A549 (cell line): Measurements from ENCODE around the gene RNF213. TPM values are rescaled to one million over a fixed set of nuclear protein-coding genes. Genes with fewer than 3 reads are reported as not detected.

Experiments used
- ATAC-seq, 2 experiments: fragments of 200-7000 bp in 1 of 2; fragments of >200 bp in 1 of 2; cut with Nextera tagmentation in 1 of 2; cut with Tn5 transposase in 1 of 2; 3 replicates each; pipeline versions ENCODE4 v1.8.0 to v1.9.1; 2018 to 2020; ENCODE audit warnings: mild to moderate bottlenecking in 1 of 2, moderate library complexity in 1 of 2
- CTCF ChIA-PET: fragments of 300-600 bp; sonication (Branson Sonifier 250); formaldehyde crosslinking; extraction: SDS; loops from one replicate; lab custom pipeline; 2021; ENCODE audit warnings: antibody characterized with exemption, inconsistent platforms; lab: Yijun Ruan, JAX
- POLR2A ChIA-PET: fragments of 350-600 bp; formaldehyde crosslinking; extraction: SDS; loops from one replicate; lab custom pipeline; 2021; ENCODE audit warnings: antibody characterized with exemption, inconsistent platforms; lab: Yijun Ruan, JAX
- DNase-seq, 2 experiments: peaks; one replicate each; pipeline versions ENCODE4 v3.0.0 to v3.0.0-alpha.2; 2011 to 2016; ENCODE audit warnings: low read depth in 1 of 2, low spot score in 1 of 2
- FAIRE-seq: peaks from 2 replicates; lab custom pipeline; 2011; peaks lifted over from hg19 to GRCh38; lab: Jason Lieb, UNC
- H3K27ac ChIP-seq, 2 experiments: fragments of >200 bp; sonication (Bioruptor Twin); formaldehyde crosslinking; 3 replicates each; pipeline ENCODE4 v1.5.1; 2016 to 2017
- H3K4me1 ChIP-seq: fragments of >200 bp; sonication (Bioruptor Twin); formaldehyde crosslinking; 3 replicates; pipeline ENCODE4 v1.6.1; 2016
- H3K4me2 ChIP-seq: fragments of >200 bp; sonication (Bioruptor Twin); formaldehyde crosslinking; 3 replicates; pipeline ENCODE4 v1.6.1; 2016
- H3K4me3 ChIP-seq: fragments of >200 bp; sonication (Bioruptor Twin); formaldehyde crosslinking; 3 replicates; pipeline ENCODE4 v1.5.1; 2016
- H3K9me3 ChIP-seq: fragments of >200 bp; sonication (Bioruptor Twin); formaldehyde crosslinking; 3 replicates; pipeline ENCODE4 v1.6.1; 2016
- CHD4 ChIP-seq: fragments of 200-600 bp; sonication (generic); IDR thresholded peaks from 2 replicates; pipeline ENCODE4 v1.6.1; 2016; ENCODE audit warnings: antibody characterized with exemption, mild to moderate bottlenecking, borderline replicate concordance
- FOSL2 ChIP-seq, 2 experiments: fragments of 450-650 bp in 1 of 2; fragments of >200 bp in 1 of 2; sonication (Bioruptor Twin) in 1 of 2; formaldehyde crosslinking; IDR thresholded peaks; 2 replicates each; pipeline versions ENCODE4 v1.5.0 to v1.6.1; 2016 to 2020; ENCODE audit warnings: mild to moderate bottlenecking in 1 of 2, moderate library complexity in 1 of 2
- FOXS1 ChIP-seq: fragments of 250-450 bp; sonication (Bioruptor Pico); IDR thresholded peaks from 2 replicates; pipeline ENCODE4 v1.5.0; 2020; ENCODE audit warnings: mild to moderate bottlenecking, moderate library complexity
- HDAC2 ChIP-seq: fragments of 200-600 bp; sonication (generic); IDR thresholded peaks from 2 replicates; pipeline ENCODE4 v1.6.1; 2016
- HES2 ChIP-seq: fragments of >200 bp; sonication (Bioruptor Twin); formaldehyde crosslinking; IDR thresholded peaks from 2 replicates; pipeline ENCODE4 v1.6.1; 2016
- HEYL ChIP-seq: fragments of 250-450 bp; sonication (Bioruptor Pico); IDR thresholded peaks from 2 replicates; pipeline ENCODE4 v1.8.0; 2021; ENCODE audit warnings: mild to moderate bottlenecking, moderate library complexity
- JUNB ChIP-seq: fragments of >200 bp; sonication (Bioruptor Twin); formaldehyde crosslinking; IDR thresholded peaks from 2 replicates; pipeline ENCODE4 v1.6.1; 2016
- MAFK ChIP-seq: fragments of 450-650 bp; IDR thresholded peaks from 2 replicates; pipeline ENCODE4 v1.6.1; 2014; ENCODE audit not compliant: partially characterized antibody
- MAZ ChIP-seq: fragments of 150-350 bp; IDR thresholded peaks from 2 replicates; pipeline ENCODE4 v1.6.1; 2014; ENCODE audit warnings: antibody characterized with exemption, low read depth, low read length, borderline replicate concordance
- NFE2L2 ChIP-seq: fragments of 150-350 bp; conservative IDR thresholded peaks from 2 replicates; pipeline ENCODE4 v1.6.1; 2014; ENCODE audit warnings: low read length
- NPAS2 ChIP-seq: fragments of 250-450 bp; sonication (Bioruptor Pico); IDR thresholded peaks from 2 replicates; pipeline ENCODE4 v1.8.0; 2022; ENCODE audit warnings: mild to moderate bottlenecking, moderate library complexity, borderline replicate concordance
- PHF8 ChIP-seq: fragments of 200-600 bp; sonication (generic); IDR thresholded peaks from 2 replicates; pipeline ENCODE4 v1.6.1; 2016; ENCODE audit warnings: low read depth, mild to moderate bottlenecking, antibody characterized with exemption, moderate library complexity, borderline replicate concordance
- REST ChIP-seq: fragments of 200-600 bp; sonication (generic); IDR thresholded peaks from 2 replicates; pipeline ENCODE4 v1.6.1; 2016; ENCODE audit warnings: antibody characterized with exemption, mild to moderate bottlenecking, moderate library complexity
- TFCP2L1 ChIP-seq: fragments of 250-450 bp; sonication (Bioruptor Pico); IDR thresholded peaks from 2 replicates; pipeline ENCODE4 v1.5.0; 2021; ENCODE audit warnings: mild to moderate bottlenecking
- TP53 ChIP-seq: fragments of 250-450 bp; sonication (Bioruptor Pico); IDR thresholded peaks from 2 replicates; pipeline ENCODE4 v1.5.0; 2021; ENCODE audit warnings: mild to moderate bottlenecking, moderate library complexity
- WGBS: methylation state at CpG from one replicate; pipeline ENCODE4 v1.1.6; 2017; ENCODE audit errors: missing lambda C conversion rate; 5-methylcytosine and 5-hydroxymethylcytosine counted together
- polyA plus RNA-seq, 4 experiments: library from polyadenylated mRNA; depleted of rRNA in 3 of 4; stranded (reverse); fragments of >200 nt; fragmentation: RNase III in 1 of 4; extraction: RNeasy Plus Mini Kit Qiagen cat#74134 plus additional on column Dnase treatment in 1 of 4; gene quantifications; 2 replicates in 3 of 4; 3 replicates in 1 of 4; pipeline ENCODE4 v1.2.3, GENCODE V29; 2011 to 2017
- TF ChIP-seq, protein P1 (sequence below): fragments of >200 bp; sonication (Bioruptor Twin); formaldehyde crosslinking; IDR thresholded peaks from 3 replicates; pipeline ENCODE4 v1.5.1; 2016

Gene RNF213
- polyA plus RNA-seq, 2 of the 4 experiments (the other 2 are of a cell fraction): 59.1 to 127 TPM

GRCh38 chr17:80318166-80318565 is 57.5 kb downstream of the RNF213 start:
- ATAC-seq (peak in 1 of 2 experiments; percentile 17; a peak in 1 of 6 replicates), DNase-seq (no peak), FAIRE-seq (no peak)
- no peak overlapping the region for H3K27ac ChIP-seq
- no peaks in the 10 kb centered on the region for H3K4me1 ChIP-seq
- TF ChIP-seq FOSL2 (IDR thresholded peaks at IDR 0.05): no peak
- no peak for TF ChIP-seq FOSL2 (CRISPR knock-in tag; IDR thresholded peaks at IDR 0.05)
- ChIA-PET CTCF (interaction anchor here (0.9 to 3.0 kb wide), 4 partner anchors 10 to 216 kb away, joined by 3 to 12 read pairs (median 4); partner anchors contain the start of gene GAA), POLR2A (no interaction called here)
- H3K4me3 ChIP-seq: no peak overlapping the region
- 95% methylated on average over 6 of the region's 6 CpGs for WGBS
- no peaks in the 10 kb centered on the region for H3K9me3 ChIP-seq
- no peak overlapping the region for H3K4me2 ChIP-seq

- POLR2A ChIA-PET: no interaction called here
- 92% methylated on average over 22 of the region's 22 CpGs for WGBS
Measured at GRCh38 chr17:80319262-80319998, 58.8 kb downstream of the RNF213 start.

DNA sequence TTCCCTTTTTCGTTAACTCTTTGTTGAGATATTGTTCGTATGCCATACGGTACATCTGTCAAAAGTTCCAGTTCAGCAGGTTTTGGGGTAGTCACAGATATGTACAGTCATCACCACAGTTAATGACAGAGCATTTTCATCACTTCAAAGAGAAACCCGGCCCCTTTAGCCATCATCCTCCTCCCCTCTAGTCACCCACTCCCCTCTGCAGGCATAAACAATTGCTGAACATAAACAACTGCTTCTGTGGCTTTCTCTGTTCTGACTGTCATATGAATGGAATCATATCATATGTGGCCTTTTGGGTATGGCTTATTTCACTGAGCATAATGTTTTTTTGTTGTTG is 59.3 kb downstream of the RNF213 start:
- ATAC-seq (no peak), DNase-seq (no peak), FAIRE-seq (no peak)
- ChIA-PET POLR2A (no interaction called here), CTCF (interaction anchor here (1.2 to 3.0 kb wide), 2 partner anchors 12 to 27 kb away, joined by 4 to 12 read pairs; no protein-coding TSS in a partner anchor)
- 87% methylated on average over 4 of the region's 4 CpGs for WGBS
- H3K4me3 ChIP-seq: no peak overlapping the region
- no peaks in the 10 kb centered on the region for H3K9me3 ChIP-seq
- H3K4me1 ChIP-seq: no peaks in the 10 kb centered on the region
- peak; percentile 41 for TF ChIP-seq NFE2L2
- no peak for TF ChIP-seq TFCP2L1 (CRISPR knock-in tag)
- peak; percentile 26 for TF ChIP-seq MAFK
- no peak overlapping the region for H3K4me2 ChIP-seq
- no peak overlapping the region for H3K27ac ChIP-seq

More at GRCh38 chr17:80319262-80319998, 58.8 kb downstream of the RNF213 start:
- CTCF ChIA-PET: interaction anchor here (1.2 to 3.0 kb wide), 3 partner anchors 11 to 27 kb away, joined by 3 to 12 read pairs (median 4); no protein-coding TSS in a partner anchor
- DNase-seq: no peak
- H3K4me3 ChIP-seq: no peak overlapping the region
- no peaks in the 10 kb centered on the region for H3K4me1 ChIP-seq
- ATAC-seq: no peak; a peak in 1 of 6 replicates
- no peak overlapping the region for H3K4me2 ChIP-seq
- TF ChIP-seq TP53 (CRISPR knock-in tag): no peak
- TF ChIP-seq, protein P1, sequence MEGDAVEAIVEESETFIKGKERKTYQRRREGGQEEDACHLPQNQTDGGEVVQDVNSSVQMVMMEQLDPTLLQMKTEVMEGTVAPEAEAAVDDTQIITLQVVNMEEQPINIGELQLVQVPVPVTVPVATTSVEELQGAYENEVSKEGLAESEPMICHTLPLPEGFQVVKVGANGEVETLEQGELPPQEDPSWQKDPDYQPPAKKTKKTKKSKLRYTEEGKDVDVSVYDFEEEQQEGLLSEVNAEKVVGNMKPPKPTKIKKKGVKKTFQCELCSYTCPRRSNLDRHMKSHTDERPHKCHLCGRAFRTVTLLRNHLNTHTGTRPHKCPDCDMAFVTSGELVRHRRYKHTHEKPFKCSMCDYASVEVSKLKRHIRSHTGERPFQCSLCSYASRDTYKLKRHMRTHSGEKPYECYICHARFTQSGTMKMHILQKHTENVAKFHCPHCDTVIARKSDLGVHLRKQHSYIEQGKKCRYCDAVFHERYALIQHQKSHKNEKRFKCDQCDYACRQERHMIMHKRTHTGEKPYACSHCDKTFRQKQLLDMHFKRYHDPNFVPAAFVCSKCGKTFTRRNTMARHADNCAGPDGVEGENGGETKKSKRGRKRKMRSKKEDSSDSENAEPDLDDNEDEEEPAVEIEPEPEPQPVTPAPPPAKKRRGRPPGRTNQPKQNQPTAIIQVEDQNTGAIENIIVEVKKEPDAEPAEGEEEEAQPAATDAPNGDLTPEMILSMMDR: no peak
- TF ChIP-seq CHD4: no peak
- no peak for TF ChIP-seq HES2
- TF ChIP-seq NPAS2 (CRISPR knock-in tag): no peak
- TF ChIP-seq HEYL: no peak
- no peak for TF ChIP-seq TFCP2L1 (CRISPR knock-in tag)
- TF ChIP-seq PHF8: no peak
- TF ChIP-seq JUNB: no peak
- no peak for TF ChIP-seq FOXS1
- TF ChIP-seq MAZ: no peak
- TF ChIP-seq, all 56 proteins: peak for 0
- FAIRE-seq: no peak
- Histone ChIP-seq H3K9me3 (no peaks in the 10 kb centered on the region), H3K27ac (no peak overlapping the region)

GRCh38 chr17:80320496-80320895 is 59.8 kb downstream of the RNF213 start:
- H3K4me2 ChIP-seq: no peak overlapping the region
- H3K9me3 ChIP-seq: no peaks in the 10 kb centered on the region
- H3K4me3 ChIP-seq: no peak overlapping the region
- DNase-seq: no peak
- ChIA-PET CTCF (no interaction called here), POLR2A (no interaction called here)
- no peak for ATAC-seq
- WGBS: 97% methylated on average over 15 of the region's 15 CpGs
- no peak overlapping the region for H3K27ac ChIP-seq
- no peak for TF ChIP-seq REST
- no peak for TF ChIP-seq HDAC2
- no peak for TF ChIP-seq FOXS1
- no peak for TF ChIP-seq HEYL
- no peak for FAIRE-seq
- no peaks in the 10 kb centered on the region for H3K4me1 ChIP-seq
